Activated CD4-positive, alpha-beta T cell treated with anti-CD3 and anti-CD28 coated beads for 48 hours (primary cell): Measurements from ENCODE around the gene PDS5B.
"Not testable (repeated sequence)": the region's sequence is repeated elsewhere in the genome, so short reads cannot be mapped to it uniquely, and the experiment has no call there.

Source experiments
- DNase-seq: peaks from one replicate; pipeline ENCODE4 v3.0.0-alpha.2; 2020

PDS5B gene

GRCh38 chr13:32586080-32586900 lies at the start of gene PDS5B:
TSS of gene PDS5B (plus strand) at chr13:32586452. CDS start at chr13:32648773, 62,321 bp downstream.
- peak; percentile 94 for DNase-seq

GRCh38 chr13:32537580-32538142 lies 48.6 kb upstream of the PDS5B start:
- peak; percentile 62 for DNase-seq

GRCh38 chr13:32538143-32538620 lies 48.1 kb upstream of the PDS5B start:
- no peak for DNase-seq

DNA sequence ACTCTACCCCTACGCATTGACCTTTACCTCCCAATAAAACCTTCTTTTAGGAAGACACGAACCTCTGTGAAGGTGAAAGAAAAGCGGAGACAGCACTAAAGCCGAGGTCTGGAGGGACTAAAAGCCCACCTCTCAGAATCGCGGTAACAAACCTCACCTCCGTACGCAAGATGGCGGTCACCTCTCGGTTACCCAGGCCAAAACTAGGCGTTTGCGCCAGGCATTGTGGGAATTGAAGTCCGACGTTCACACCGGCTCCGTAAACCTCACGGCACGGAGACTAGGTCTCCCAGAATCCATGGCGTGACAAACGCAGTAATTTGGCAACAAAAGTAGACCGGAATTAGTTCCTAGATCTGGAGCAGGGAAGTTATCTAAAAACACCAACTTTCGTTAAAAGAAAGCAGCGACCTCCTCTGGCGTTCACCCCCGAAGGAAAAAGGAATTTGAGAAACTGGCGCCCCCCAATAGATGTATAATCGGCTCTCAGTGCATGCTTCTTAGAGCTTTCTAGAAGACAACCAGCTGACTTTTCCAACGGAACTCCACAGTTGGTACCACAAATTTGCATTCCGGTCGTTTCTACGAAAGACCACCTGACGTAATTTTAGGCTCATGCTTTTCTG lies 47.5 kb upstream of the PDS5B start, which contains the start of gene N4BP2L2:
TSS of gene N4BP2L2 (minus strand) at position 175 of the 626 bp plus-strand sequence. CDS start 1,768 bp downstream, outside the sequence.
- DNase-seq: peak; percentile 93

DNA sequence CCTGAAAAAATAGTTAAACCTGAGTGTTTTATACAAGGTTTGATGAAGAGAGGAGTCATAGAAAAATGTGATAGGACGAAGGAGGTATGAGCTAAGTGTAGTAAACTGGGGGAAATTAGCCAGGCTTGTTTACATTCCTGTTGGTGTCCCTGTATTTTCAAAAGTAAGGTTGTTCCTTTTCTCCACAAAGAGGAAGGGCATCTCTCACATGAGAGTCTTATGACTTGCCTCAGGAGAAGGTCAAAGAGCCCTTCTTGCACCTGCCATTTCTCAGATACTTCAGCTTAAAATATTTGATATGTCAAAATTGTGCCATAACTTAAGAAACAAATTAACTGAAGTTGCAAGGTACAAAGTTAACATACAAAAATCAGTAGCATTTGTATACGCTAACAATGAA lies 44.0 kb upstream of the PDS5B start:
- no peak for DNase-seq

DNA sequence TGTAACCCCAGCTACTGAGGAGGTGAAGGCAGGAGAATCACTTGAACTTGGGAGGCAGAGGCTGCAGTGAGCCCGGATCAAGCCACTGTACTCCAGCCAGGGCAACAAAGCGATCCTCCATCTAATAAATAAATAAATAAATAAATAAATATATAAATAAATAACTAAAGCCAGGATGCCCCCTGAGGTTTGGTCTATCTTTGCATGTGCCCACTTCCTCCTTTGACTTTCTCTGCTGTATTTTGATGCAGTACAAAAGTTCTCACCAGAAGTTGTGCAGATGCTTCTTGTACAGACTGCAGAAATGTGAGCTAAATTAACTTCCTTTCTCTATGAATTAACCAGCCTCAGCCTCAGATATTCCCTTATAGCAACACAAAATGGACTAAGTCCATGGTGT lies 41.2 kb upstream of the PDS5B start:
- DNase-seq: no peak

DNA sequence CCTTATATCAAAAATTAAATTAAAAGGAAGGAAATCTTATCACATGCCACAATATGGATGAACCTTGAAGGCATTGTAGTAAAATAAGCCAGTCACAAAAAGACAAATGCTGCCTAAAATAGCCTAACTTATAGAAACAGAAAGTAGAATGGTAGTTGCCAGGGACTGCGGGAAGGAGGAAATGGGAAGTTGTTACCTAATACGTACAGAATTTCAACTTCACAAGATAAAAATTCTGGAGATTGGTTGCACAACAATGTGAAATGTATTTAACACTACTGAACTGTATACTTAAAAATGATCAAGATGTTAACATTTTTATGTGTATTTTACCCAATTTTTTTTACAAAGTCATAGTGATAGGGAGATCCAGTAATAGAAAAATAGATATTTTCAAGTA lies 37.4 kb upstream of the PDS5B start:
- DNase-seq: no peak

DNA sequence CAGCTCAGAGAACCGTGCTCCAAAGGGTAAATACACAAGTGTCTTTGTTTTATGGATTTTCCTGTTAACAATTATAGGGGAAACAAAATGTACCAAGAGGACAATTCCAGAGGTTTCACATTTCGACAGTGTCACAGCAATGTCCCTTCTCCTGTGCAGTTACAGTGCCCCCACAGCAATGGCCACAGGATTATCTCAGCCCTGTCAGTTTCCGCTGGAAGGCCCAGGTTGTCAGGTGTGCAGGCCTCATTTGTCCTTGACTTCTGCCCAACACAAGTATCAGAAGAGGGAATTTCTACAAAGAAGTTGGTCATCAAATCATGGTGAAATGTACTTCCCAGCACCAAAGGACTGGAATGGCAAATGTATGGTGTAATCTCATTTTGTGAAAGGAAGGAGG lies 36.5 kb upstream of the PDS5B start:
- DNase-seq: no peak

GRCh38 chr13:32553720-32554119 lies 32.5 kb upstream of the PDS5B start:
- DNase-seq: no peak

- no peak for DNase-seq
These were observed 30.6 kb upstream of the PDS5B start for GRCh38 chr13:32555613-32556012.

DNA sequence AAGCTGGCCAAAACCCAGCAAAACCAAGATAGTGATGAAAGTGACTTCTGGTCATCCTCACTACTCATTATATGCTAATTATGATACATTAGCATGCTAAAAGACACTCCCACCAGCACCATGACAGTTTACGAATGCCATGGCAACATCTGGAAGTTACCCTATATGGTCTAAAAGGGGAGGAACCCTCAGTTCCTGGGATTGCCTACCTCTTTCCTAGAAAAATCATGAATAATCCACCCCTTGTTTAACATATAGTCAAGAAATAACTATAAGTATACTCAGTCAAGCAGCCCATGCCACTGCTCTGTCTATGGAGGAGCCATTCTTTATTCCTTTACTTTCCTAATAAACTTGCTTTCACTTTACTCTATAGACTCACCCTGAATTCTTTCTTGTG lies 25.4 kb upstream of the PDS5B start:
- DNase-seq: not testable (repeated sequence)

DNA sequence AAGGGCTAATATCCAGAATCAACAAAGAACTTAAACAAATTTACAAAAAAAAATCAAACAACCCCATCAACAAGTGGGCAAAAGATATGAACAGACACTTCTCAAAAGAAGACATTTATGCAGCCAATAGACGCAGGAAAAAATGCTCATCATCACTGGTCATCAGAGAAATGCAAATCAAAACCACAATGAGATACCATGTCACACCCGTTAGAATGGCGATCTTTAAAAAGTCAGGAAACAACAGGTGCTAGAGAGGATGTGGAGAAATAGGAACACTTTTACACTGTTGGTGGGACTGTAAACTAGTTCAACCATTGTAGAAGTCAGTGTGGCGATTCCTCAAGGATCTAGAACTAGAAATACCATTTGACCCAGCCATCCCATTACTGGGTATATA lies 10.6 kb upstream of the PDS5B start:
- not testable (repeated sequence) for DNase-seq

GRCh38 chr13:32577032-32577431 lies 9.2 kb upstream of the PDS5B start:
- no peak for DNase-seq

DNA sequence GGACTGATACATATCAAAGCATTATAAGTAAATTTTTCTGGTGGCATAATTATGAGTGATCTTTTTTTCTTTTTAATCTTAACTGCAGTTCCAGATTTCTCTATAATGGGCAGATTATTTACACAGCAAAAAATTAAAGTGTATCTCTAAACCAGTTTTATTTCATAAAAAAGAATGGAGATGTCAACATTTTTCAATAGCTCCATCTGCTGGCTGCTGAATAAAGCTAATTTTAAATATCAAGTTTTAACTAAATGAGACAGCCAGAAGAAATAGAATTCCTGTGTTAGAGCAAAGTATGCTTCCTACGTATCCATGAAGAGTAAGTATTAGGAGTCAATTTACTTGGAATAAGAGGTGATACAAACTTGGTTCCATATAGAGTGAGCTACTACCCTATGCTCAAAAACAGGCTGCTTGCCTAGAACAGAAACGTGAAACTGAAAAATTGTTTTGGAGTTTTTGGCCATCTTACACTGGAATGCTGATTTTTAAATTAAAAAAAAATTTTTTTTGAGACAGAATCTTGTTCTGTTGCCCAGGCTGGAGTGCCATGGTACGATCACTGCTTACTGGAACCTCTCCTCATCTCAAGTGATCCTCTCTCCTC lies 5.0 kb upstream of the PDS5B start:
- DNase-seq: no peak

DNA sequence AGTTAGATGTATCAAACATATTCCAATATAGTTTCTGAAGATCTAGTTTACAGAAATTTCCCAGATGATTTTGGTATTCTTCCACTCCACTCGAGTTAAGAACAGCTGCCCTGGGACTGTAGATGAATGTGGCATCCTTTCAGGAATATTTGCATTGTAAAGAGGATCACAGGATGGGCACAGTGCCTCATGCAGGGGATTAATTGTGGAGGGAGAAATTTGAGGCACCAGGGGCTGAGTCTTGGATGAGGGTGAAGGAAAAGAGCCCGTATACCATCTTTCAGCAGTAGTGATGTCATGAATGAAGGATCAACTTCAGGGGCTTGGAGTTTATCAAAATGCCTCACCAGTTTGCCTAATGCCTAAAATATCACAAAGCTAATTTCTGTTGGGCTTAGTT lies 4.0 kb upstream of the PDS5B start:
- no peak for DNase-seq

DNA sequence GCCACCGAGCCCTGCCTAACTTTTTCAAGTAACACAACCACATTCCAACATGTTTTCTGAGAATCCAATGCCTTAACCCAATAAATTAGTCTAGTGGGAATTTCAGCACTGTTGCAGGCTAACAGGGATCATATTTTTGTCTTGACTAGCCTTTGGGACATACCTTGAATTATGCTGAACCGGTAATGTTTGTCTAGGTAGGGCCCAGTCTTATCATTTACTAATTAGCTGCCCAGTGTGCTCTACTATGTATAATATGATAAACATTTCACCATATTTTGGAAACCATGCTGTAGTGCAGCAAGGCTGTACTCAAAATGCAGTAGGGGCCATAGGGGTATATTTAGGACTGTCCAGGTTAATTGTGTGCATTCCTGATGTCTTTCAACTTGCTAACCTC lies 3.3 kb upstream of the PDS5B start:
- DNase-seq: no peak

GRCh38 chr13:32585550-32586079 lies 637 bp upstream of the PDS5B start:
- DNase-seq: no peak

DNA sequence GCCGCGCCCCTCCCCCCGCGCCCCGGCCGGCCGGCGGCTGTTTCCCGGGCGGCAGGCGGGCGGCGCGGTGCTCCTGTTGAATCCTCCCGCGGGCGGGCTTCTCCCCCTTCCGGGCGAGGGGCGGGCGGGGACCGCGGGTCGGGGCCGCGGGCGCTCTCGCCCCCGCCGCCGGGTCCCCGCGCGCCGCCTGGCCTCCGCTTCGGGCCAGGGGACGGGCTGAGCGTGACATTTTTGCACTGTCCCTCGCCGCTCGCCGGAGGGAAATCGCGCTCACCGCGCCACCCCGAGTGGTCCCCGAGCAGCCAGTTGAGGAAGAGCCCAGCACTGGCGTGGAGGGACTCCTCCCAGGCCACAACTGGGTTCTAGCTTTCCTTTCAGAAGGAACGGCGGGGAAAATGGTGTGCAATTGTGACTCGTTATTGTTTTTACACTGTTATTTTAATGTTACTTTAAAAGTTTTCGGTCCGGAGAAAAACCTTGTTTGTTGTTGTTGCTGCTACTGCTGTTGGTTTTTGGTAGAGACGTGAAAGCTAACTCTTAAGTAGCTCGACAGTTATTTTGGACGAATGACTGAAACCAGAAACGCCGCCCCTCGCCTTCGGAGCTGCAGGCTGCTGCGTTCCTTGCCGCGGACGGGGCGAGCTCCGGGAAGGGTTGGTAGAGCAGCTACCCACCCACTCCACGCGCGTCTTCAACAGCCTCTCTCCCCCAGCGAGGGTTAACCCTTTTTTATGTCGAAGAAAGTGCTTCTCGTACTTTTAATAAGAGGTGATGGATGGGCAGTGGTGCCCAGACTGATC lies 959 bp downstream of the PDS5B start:
- peak; percentile 69 for DNase-seq

- no peak for DNase-seq
These were observed 1.5 kb downstream of the PDS5B start for GRCh38 chr13:32587811-32588170.

- no peak for DNase-seq
These were observed 2.5 kb downstream of the PDS5B start for GRCh38 chr13:32588736-32589135.

GRCh38 chr13:32589471-32589870 lies 3.2 kb downstream of the PDS5B start:
- DNase-seq: no peak

DNA sequence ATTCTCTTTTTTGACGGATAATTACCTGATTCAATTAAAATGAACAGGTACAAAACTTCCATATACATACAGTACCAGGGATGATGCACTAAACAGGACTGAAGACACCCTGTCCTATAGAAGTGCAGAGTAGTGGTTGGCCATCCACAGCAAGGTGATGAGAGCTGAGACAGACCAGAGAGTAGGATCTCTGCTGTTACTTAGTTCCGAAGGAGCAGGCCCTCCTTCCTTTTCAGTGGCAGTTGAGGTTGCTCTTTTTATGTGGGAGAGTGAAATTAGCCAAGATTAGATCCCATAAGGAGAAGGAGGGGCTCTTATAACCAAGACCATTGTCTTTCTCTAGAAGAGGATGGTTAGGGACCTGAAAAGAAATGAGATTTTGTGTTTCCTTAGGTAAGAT lies 4.0 kb downstream of the PDS5B start:
- DNase-seq: no peak
